Erythroblast (primary cell): ENCODE data around the gene OR6S1.

ENCODE experiments used
- GATA1 ChIP-seq: IDR thresholded peaks from 2 replicates; pipeline ENCODE4 v1.6.1; 2011; ENCODE audit warnings: low read depth, mild to moderate bottlenecking, control low read depth, low read length, moderate library complexity
- POLR2A ChIP-seq: IDR thresholded peaks from 2 replicates; pipeline ENCODE4 v1.6.1; 2011; ENCODE audit warnings: mild to moderate bottlenecking, low read length

DNA sequence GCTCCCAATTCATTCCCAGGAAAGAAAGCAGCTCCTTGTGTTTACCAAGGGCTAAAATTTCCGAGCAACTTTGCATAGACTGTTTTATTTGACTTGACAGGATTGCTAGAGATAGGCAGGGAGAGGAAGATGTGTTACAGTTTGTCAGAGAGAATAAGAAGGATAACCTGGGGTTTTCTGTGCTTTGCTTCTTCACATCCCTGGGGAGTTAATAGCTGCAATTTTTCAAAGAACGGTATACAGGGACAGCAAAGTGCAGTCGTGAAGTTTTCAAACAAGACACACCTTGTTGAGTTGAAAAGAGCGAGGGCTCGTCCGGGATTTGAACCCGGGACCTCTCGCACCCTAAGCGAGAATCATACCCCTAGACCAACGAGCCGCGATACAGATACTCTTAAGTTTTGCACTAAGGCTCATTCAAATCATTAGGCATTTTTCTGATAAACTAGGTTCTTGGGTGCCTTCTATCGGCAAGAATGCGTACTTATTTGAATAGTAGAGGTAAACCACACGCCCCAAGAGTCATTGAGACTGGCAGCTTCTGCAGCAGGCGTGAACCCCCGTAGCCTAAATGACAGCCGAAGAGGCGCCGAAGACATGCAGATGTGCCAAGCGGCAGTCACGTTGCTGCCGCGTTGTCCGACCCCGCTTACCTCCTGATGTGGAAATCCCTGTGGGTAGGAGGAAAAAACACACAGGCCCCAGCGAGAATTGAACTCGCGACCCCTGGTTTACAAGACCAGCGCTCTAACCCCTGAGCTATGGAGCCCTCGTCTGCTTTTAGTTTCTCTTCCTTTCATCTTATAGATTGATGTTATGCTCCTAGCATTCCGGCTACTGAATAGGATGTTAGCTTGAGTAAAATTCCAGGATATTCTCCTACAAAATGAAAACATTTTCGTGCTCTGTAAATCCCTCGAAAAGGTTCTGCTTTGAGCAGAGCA is 28.1 kb downstream of the OR6S1 start:
- no peak for TF ChIP-seq POLR2A
- TF ChIP-seq GATA1, result no peak
